Retinal pigment epithelial cell (primary cell): ENCODE data around the gene PTH2R.
"Not testable (repeated sequence)": the region's sequence is repeated elsewhere in the genome, so short reads cannot be mapped to it uniquely, and the experiment has no call there.

Source experiments
- DNase-seq: peaks from one replicate; pipeline ENCODE4 v3.0.0-alpha.2; 2010; ENCODE audit warnings: low read depth
- H3K4me3 ChIP-seq: 2 replicates; pipeline ENCODE4 v1.5.1; 2011; ENCODE audit warnings: mild to moderate bottlenecking, low read length, control low read depth, moderate library complexity
- TF ChIP-seq, protein P1 (sequence below): conservative IDR thresholded peaks from 2 replicates; pipeline ENCODE4 v1.5.1; 2011; ENCODE audit warnings: low read depth, low read length, control low read depth, inconsistent platforms

PTH2R gene

DNA sequence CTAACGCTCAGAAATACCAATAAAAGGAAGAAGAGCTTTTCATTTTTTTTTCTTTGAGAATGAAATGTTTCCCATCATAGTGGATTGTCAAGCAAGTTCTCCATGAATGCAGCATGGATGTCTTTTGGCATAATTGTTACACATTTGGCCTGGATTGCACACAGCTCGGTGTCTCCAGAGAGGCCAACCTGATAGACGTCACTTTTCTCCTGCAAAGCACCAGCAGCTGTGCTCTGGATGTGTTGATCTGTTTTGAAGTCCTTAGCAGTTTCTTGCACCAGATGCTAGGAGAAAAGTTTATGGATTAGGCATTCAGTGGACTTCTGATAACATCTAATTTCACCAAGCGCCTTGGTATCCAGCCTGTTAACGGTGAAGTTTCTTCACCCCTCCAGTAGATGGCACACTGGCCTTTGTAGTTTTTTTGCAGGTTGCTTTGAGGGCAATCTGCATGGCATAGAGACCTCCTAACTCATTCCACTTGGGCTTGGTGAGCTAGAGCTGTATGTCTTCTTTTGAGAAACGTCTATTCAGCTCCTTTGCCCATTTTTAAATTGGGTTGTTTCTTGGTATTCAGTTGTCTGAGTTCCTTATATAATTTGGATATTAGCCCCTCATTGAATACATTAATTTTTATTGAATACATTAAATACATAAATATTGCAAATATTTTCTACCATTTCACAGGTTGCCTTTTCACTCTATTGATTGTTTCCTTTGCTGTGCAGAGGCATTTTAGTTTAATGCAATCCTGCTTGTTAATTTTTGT is 59.7 kb downstream of the PTH2R start:
- TF ChIP-seq, protein P1, sequence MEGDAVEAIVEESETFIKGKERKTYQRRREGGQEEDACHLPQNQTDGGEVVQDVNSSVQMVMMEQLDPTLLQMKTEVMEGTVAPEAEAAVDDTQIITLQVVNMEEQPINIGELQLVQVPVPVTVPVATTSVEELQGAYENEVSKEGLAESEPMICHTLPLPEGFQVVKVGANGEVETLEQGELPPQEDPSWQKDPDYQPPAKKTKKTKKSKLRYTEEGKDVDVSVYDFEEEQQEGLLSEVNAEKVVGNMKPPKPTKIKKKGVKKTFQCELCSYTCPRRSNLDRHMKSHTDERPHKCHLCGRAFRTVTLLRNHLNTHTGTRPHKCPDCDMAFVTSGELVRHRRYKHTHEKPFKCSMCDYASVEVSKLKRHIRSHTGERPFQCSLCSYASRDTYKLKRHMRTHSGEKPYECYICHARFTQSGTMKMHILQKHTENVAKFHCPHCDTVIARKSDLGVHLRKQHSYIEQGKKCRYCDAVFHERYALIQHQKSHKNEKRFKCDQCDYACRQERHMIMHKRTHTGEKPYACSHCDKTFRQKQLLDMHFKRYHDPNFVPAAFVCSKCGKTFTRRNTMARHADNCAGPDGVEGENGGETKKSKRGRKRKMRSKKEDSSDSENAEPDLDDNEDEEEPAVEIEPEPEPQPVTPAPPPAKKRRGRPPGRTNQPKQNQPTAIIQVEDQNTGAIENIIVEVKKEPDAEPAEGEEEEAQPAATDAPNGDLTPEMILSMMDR: peak; percentile 73
- DNase-seq: peak; percentile 10
- no peak overlapping the region for H3K4me3 ChIP-seq

DNA sequence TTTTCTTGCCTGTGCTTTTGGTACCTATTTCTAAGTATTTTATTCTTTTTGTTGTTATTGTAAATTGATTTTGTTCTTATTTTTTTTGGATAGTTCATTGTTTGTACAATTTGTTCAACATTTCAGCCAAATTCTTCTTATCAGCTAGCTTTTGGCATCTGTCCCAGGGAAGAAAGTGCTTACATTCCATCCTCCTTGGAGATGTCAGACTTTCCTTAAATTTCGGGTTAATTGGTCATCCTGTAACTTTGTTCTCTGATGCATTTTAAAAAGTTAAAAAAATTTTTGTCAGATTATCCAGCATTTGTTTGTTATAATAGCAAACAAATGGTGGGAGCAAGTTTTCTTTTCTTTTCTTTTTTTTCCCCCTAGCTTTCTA is 60.3 kb downstream of the PTH2R start:
- DNase-seq: no peak
- TF ChIP-seq, protein P1: no peak
- H3K4me3 ChIP-seq: no peak overlapping the region

DNA sequence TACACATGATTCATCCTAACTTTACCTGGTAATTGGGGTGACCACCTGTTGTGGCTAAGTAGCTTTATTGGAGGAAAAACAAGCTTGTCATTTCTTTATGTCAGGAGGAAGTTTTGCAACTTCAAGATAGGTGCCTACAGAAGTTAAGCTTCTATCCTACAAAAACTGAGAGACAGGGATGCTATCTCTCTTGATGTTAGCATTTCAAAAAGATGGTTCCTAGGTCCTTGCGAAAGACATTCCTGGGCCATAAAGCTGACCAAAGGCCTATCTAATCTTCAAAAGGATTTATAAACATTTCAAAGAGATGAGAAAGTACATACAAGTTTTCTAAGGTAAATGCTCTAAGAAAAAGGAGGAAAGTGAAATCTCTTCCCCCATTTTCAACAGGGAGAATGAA is 61.0 kb downstream of the PTH2R start:
- no peak overlapping the region for H3K4me3 ChIP-seq
- DNase-seq: no peak
- TF ChIP-seq, protein P1: no peak

DNA sequence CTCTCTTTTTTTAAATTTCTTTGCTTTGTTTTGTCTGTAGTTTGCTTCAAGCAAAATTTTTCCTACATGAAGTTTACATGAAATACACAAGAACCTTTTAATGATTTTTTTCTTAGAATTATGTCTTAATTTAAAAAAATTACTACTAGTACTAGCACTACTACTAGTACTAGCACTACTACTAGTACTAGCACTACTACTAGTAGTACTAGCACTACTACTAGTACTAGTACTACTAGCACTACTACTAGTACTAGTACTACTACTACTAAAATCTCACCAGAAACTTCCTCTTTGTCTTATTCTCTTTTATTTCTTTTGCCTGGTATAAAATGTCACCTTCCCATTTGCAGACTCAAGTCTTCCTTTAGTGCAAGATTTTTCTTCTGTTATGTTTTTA is 71.1 kb downstream of the PTH2R start:
- TF ChIP-seq, protein P1: no peak
- no peak overlapping the region for H3K4me3 ChIP-seq
- no peak for DNase-seq

DNA sequence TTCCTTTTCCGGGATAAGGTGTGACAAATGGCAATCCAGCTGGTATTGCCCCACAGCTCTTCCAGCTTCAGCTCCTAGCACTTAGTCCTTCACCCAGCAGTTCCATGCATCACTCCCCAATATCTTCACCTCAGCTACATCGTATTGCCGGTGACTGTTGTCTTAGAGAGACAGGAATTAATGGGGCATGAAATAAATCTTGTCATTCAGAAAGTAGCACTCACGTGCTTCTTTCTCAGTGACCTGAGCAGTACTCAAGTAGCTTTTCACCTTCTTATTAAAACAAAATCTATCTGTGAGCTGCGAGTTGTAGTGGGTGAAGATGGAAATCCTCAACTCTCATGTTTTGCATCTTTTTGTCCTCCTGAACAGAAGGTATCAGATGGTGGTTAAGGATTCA is 72.8 kb downstream of the PTH2R start:
- DNase-seq: no peak
- TF ChIP-seq, protein P1: no peak
- no peak overlapping the region for H3K4me3 ChIP-seq

DNA sequence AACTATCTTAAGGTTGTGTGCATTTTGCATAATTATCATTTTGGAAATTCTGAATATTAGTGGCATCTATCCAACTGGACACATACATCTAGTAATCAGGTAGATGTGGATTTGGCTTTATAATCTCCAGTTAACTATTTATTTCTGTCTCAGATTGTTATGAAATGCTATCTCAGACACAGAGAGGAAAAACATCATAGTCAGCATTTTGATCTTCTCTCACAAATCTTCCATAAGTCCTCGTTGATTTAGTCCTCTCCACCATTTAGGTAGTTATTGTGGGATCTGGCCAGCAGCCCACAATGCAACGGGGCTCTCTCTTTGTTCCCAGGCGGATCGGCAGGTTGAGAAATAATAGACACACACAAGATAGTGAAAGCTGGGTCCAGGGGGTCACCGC is 75.4 kb downstream of the PTH2R start:
- DNase-seq, H3K4me3 ChIP-seq: not testable (repeated sequence)

DNA sequence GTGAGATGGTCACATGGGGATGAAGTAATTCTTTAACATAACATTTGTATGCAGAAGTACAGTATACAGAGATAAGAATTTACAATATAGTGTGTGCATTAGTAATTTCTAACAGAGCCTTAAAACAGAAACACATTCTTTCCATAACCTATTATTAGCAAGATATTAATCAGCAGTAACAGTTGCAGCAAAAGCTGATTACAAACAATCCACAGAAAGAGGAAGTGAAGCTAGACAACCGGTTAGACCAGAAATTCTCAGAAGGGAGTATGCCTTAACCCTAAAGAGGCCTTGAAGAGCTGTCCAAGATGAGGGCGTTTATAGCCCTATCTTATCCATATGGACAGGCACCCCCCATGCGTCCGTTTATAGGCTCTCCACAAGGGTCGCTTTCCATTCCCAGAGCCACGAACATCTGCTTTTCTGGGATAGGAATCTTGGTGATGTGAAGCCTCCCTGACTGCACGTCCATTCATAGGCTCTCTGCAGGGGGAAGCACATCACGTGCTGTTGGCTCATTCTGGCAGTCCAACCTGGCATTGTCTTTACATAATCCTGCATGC is 75.9 kb downstream of the PTH2R start:
- not testable (repeated sequence) for DNase-seq, H3K4me3 ChIP-seq

DNA sequence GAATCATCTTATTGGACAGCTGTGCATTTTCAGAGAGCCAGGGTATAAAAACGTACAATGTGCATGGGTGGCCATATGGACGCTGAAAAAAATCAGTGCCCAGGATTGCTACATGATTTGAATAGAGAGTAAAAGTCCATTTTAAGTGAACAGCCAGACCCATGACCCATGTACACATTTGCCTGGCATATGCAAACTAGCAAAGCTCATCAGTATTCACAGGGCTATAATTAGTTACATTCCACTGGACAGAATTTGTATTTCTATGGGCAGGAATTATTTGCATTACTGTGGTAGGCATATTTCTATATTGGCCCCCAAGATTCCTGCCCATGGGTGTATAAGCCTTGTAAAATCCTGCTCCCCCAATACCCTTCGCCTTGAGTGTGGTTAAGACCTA is 78.8 kb downstream of the PTH2R start:
- TF ChIP-seq, protein P1: no peak
- DNase-seq: no peak
- H3K4me3 ChIP-seq: no peak overlapping the region
